NB4 (cell line): ENCODE results near the gene DCLRE1B.

ENCODE experiments used
- POLR2A ChIP-seq: IDR thresholded peaks from 2 replicates; pipeline ENCODE4 v1.6.1; 2011; ENCODE audit warnings: mild to moderate bottlenecking; ENCODE audit not compliant: insufficient read length; ENCODE audit errors: extremely low read depth
- TF ChIP-seq, protein P1 (sequence below): IDR thresholded peaks from 2 replicates; pipeline ENCODE4 v1.6.1; 2011; ENCODE audit warnings: low read depth, low read length
- TF ChIP-seq, protein P2 (sequence below): IDR thresholded peaks from one replicate; pipeline ENCODE4 v1.5.1; 2012; ENCODE audit warnings: low read depth, low read length

DNA sequence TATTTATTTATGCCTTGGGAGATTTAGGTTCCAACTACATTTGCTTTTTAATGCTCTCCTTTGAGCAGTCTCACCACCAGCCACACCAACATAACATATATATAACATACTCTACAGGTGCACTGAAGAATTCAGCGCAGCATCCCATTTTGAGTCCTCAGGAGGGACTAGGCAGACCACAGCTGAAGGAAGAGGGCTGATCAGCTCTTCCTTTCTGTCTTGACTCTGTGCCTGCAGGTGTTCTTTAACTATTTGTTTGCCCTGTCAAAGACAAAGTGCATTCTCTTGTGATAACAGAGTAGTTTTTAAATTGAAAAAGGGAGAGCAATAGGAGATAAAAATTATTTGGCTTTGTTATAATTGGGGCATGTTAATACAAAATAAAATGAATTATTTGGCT lies 41.0 kb downstream of the DCLRE1B start:
- TF ChIP-seq POLR2A = no peak
- TF ChIP-seq, protein P1, sequence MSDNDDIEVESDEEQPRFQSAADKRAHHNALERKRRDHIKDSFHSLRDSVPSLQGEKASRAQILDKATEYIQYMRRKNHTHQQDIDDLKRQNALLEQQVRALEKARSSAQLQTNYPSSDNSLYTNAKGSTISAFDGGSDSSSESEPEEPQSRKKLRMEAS = no peak
- TF ChIP-seq, protein P2, sequence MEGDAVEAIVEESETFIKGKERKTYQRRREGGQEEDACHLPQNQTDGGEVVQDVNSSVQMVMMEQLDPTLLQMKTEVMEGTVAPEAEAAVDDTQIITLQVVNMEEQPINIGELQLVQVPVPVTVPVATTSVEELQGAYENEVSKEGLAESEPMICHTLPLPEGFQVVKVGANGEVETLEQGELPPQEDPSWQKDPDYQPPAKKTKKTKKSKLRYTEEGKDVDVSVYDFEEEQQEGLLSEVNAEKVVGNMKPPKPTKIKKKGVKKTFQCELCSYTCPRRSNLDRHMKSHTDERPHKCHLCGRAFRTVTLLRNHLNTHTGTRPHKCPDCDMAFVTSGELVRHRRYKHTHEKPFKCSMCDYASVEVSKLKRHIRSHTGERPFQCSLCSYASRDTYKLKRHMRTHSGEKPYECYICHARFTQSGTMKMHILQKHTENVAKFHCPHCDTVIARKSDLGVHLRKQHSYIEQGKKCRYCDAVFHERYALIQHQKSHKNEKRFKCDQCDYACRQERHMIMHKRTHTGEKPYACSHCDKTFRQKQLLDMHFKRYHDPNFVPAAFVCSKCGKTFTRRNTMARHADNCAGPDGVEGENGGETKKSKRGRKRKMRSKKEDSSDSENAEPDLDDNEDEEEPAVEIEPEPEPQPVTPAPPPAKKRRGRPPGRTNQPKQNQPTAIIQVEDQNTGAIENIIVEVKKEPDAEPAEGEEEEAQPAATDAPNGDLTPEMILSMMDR = no peak
